OCI-LY7 (cell line): ENCODE data around the gene WRAP73.

Source experiments
- CTCF ChIP-seq: fragments of 200-600 bp; sonication (generic); conservative IDR thresholded peaks from 2 replicates; pipeline ENCODE4 v1.5.1; 2014; ENCODE audit warnings: mild to moderate bottlenecking, antibody characterized with exemption, low read length, moderate library complexity, mixed read lengths
- EZH2phosphoT487 ChIP-seq: fragments of 200-600 bp; sonication (generic); IDR thresholded peaks from 2 replicates; pipeline ENCODE4 v1.6.1; 2018; ENCODE audit warnings: low read depth, borderline replicate concordance, mild to moderate bottlenecking, mixed run types, antibody characterized with exemption, low read length, moderate library complexity, mixed read lengths

GRCh38 chr1:3601743-3602142 lies 48.2 kb downstream of the WRAP73 start:
- no peak for TF ChIP-seq CTCF
- TF ChIP-seq EZH2phosphoT487: no peak
